Muscle of arm (tissue), 14 donors: ENCODE data around the gene PSMB7. TPM values are rescaled to one million over a fixed set of nuclear protein-coding genes. Genes with fewer than 3 reads are reported as not detected.

Experiments used
- DNase-seq: peaks from one replicate; pipeline ENCODE4 v3.0.0-alpha.2; 2013
- long read RNA-seq, 11 donors: transcript quantifications; one replicate each; lab custom pipeline, GENCODE V29; 2026
- polyA plus RNA-seq, 12 donors: library from polyadenylated mRNA; unstranded; fragments of 120-200 nt; gene quantifications; one replicate each; pipeline ENCODE4 v1.2.1, GENCODE V29; 2013; ENCODE audit not compliant: insufficient read length in 12 of 12

Gene PSMB7
- polyA plus RNA-seq, result 100 to 1,000 TPM in 11 of 12 donors, not detected in 1; 109 to 208 (median 183) TPM
- long read RNA-seq, donor 1, transcript PSMB7-201 (8 exons, 980 nt), result major isoform, 72 of 135 reads
- long read RNA-seq, donor 1, partial matches to known transcripts, result 58 of 135 reads
- long read RNA-seq, donor 1, other reads (novel, unspliced or antisense), result 5 of 135 reads
- long read RNA-seq, donor 2, transcript PSMB7-201 (8 exons, 980 nt), result major isoform, 102 of 165 reads
- long read RNA-seq, donor 2, partial matches to known transcripts, result 53 of 165 reads
- long read RNA-seq, donor 2, other reads (novel, unspliced or antisense), result 10 of 165 reads
- long read RNA-seq, donor 3, transcript PSMB7-201 (8 exons, 980 nt), result major isoform, 45 of 80 reads
- long read RNA-seq, donor 3, partial matches to known transcripts, result 26 of 80 reads
- long read RNA-seq, donor 3, other reads (novel, unspliced or antisense), result 9 of 80 reads
- long read RNA-seq, donor 4, transcript PSMB7-201 (8 exons, 980 nt), result major isoform, 41 of 55 reads
- long read RNA-seq, donor 4, partial matches to known transcripts, result 14 of 55 reads
- long read RNA-seq, donor 4, other reads (novel, unspliced or antisense), result 0 of 55 reads
- long read RNA-seq, donor 5, result 0 reads
- long read RNA-seq, donor 6, transcript PSMB7-201 (8 exons, 980 nt), result major isoform, 55 of 80 reads
- long read RNA-seq, donor 6, partial matches to known transcripts, result 20 of 80 reads
- long read RNA-seq, donor 6, other reads (novel, unspliced or antisense), result 5 of 80 reads
- long read RNA-seq, donor 7, transcript PSMB7-201 (8 exons, 980 nt), result major isoform, 34 of 53 reads
- long read RNA-seq, donor 7, partial matches to known transcripts, result 19 of 53 reads
- long read RNA-seq, donor 7, other reads (novel, unspliced or antisense), result 0 of 53 reads
- long read RNA-seq, donor 8, transcript PSMB7-201 (8 exons, 980 nt), result major isoform, 121 of 221 reads
- long read RNA-seq, donor 8, partial matches to known transcripts, result 82 of 221 reads
- long read RNA-seq, donor 8, other reads (novel, unspliced or antisense), result 18 of 221 reads
- long read RNA-seq, donor 9, transcript PSMB7-201 (8 exons, 980 nt), result major isoform, 46 of 95 reads
- long read RNA-seq, donor 9, partial matches to known transcripts, result 42 of 95 reads
- long read RNA-seq, donor 9, other reads (novel, unspliced or antisense), result 6 of 95 reads
- long read RNA-seq, donor 10, transcript PSMB7-201 (8 exons, 980 nt), result major isoform, 80 of 131 reads
- long read RNA-seq, donor 10, partial matches to known transcripts, result 46 of 131 reads
- long read RNA-seq, donor 10, other reads (novel, unspliced or antisense), result 5 of 131 reads
- long read RNA-seq, donor 11, transcript PSMB7-201 (8 exons, 980 nt), result major isoform, 101 of 190 reads
- long read RNA-seq, donor 11, partial matches to known transcripts, result 76 of 190 reads
- long read RNA-seq, donor 11, other reads (novel, unspliced or antisense), result 13 of 190 reads

DNA sequence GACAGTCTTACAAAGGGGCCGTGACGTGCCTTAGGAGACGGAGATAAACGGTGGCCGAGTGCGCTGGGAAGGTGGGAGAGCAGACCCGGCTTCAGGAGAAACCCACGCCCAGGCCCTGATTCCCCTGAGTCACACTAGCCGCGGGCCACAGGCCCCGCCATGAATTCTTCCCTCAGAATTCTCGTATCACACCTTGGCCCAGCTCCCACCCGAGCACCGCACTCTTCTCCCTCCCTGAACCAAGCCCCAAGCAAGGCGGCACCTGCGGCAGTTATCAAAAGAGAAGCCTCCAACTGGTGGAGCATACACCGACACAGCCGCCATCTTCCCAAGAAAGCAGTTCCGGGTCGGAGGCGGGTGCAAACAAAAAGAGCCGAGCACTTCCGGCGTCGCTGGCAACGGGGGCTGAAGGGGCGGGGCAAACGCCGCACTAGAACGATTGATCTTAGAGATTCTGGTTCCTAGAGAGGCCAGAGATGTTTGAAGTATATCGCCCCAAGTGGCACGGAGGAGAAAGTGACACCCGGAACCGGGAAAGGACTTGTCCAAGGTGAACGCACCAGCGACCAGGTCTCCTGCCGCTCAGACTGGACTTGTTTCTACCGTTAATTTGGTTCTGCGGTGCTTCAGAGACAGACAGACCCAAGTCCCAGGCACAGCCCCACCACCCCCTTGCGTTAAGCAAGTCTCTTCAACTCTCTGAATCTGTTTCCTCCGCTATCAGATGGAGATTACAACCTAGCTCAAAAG lies at the start of gene PSMB7:
Gene PSMB7 (minus strand): TSS at position 341 of the 750 bp plus-strand sequence. CDS start 17 bp downstream, at position 324.
- DNase-seq, result peak; percentile 97

DNA sequence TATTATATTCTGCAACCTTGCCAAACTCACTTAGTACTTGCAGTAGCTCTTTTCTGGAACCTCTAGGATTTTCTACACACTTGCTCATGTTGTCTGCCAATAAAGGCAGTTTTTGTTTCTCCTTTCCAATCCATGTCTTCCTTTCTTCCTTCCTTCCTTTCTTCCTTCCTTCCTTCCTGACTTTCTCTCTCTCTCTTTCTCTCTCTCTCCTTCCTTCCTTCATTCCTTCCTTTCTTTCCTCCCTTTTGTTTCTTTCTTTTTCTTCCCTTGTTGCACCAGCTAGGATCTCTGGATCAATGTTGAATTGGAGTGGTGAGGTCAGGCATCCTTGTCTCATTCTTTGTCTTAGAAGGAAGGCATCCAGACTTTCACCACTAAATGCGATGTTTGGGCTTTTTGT lies 47.5 kb upstream of the PSMB7 start:
- DNase-seq, result no peak

DNA sequence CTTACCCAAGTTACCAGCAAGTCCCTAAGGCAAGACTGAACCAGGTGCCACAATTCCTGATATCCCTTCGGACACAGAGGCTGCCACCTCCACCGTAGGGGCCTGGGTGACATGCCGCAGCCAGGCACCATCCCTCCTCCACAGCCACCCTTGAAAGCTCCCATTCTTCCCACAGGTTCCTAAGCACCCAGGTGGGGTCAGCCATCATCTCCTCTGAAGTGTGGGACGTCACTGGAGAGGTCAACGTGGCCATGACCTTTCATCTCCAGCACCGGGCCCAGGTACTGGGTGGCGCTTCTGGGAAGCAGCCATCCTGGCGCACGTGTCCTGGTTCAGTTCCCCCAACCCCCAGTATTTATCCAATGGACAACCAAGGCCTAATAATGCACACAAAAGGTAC lies 43.2 kb upstream of the PSMB7 start:
- DNase-seq, result no peak

- no peak for DNase-seq
Measured at GRCh38 chr9:124457887-124458431, 42.7 kb upstream of the PSMB7 start.

GRCh38 chr9:124457079-124457886 lies 42.0 kb upstream of the PSMB7 start:
- no peak for DNase-seq

GRCh38 chr9:124456341-124457078 lies 41.3 kb upstream of the PSMB7 start:
- DNase-seq, result no peak

GRCh38 chr9:124455820-124456219 lies 40.6 kb upstream of the PSMB7 start:
- no peak for DNase-seq

DNA sequence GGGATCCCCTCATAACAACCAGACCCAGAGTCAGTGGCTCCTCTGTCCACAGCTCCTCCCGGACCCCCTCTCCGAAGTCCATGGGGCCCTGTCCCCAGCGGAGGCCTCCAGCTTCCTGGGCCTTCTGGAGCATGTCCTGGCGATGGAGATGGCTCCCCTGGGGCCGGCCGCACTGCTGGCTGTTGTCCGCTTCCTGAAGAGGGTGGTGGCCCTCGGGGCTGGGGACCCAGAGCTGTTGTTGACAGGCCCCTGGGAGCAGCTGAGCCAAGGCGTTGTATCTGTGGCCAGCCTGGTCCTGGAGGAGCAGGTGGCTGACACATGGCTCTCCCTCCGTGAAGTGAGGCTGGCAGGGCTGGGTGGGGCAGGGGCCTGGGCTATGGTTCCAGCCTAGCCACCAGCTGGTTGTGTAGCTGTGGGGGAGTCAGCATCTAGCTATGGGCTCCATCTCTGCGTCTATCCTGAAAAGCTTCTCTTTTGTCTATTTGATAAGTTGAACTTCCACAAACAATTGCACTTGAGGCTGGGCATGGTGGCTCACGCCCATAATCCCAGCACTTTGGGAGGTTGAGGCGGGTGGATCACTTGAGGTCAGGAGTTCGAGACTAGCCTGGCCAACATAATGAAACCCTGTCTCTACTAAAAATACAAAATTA lies 39.7 kb upstream of the PSMB7 start:
- DNase-seq, result no peak

DNA sequence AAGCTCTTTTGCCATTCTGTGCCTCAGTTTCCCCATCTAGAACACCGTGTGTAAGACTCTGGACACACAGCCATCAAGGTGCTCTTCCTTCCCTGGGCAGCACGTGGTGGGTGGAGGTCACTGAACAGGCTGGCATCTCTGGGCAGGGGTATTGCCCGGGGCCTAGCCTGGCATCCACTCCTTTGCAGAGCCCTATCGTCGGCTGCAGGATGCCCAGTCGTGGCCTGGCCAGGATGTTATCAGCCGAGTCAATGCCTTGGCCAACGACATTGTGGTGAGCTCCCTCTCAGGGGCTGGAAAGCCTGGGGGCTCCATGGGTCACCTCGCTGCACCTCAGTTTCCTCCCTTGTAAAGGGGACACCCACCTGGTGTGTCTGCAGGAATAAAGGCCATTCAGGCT lies 39.1 kb upstream of the PSMB7 start:
- no peak for DNase-seq

- DNase-seq, result no peak
Measured at GRCh38 chr9:124453586-124454191, 38.4 kb upstream of the PSMB7 start.

DNA sequence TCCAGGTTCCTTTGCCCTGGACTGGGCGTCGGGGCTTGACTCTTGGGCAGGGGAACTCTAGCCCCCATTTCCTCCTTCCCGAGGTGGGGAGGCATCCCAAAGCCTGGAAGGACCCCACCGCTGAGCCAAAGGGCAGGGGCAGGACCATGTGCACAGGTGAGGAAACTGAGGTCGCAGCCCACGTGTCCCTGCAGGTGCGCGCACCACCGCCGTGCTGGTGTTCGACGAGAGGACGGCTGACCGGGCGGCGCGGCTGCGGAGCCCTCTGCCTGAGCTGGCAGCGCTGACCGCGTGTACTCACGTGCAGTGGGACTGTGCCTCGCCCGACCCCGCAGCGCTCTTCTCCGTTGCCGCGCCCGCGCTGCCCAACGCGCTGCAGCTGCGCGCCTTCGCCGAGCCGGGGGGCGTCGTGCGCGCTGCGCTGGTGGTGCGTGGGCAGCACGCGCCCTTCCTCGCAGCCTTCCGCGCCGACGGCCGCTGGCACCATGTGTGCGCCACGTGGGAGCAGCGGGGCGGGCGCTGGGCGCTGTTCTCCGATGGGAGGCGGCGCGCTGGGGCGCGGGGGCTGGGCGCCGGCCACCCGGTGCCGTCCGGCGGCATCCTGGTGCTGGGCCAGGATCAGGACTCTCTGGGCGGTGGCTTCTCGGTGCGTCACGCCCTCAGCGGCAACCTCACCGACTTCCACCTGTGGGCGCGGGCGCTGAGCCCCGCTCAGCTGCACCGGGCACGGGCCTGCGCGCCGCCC lies 37.8 kb upstream of the PSMB7 start:
- no peak for DNase-seq

DNA sequence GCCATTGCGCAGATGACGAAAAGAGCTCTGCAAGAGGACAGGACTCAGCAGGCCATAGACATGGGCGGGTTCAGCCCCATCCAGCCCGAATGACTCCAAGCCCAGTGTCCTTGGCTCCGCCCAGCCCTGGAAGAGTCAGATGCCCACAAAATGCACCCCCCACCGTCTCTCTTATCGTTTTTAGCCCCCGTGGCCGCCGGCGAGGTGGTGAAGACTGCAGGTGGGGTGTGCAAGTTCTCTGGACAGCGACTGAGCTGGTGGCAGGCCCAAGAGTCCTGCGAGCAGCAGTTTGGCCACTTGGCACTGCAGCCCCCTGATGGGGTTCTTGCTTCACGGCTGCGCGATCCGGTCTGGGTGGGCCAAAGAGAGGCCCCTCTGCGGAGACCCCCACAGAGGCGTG lies 37.1 kb upstream of the PSMB7 start:
- DNase-seq, result no peak

GRCh38 chr9:124450931-124451661 lies 35.9 kb upstream of the PSMB7 start:
- no peak for DNase-seq

DNA sequence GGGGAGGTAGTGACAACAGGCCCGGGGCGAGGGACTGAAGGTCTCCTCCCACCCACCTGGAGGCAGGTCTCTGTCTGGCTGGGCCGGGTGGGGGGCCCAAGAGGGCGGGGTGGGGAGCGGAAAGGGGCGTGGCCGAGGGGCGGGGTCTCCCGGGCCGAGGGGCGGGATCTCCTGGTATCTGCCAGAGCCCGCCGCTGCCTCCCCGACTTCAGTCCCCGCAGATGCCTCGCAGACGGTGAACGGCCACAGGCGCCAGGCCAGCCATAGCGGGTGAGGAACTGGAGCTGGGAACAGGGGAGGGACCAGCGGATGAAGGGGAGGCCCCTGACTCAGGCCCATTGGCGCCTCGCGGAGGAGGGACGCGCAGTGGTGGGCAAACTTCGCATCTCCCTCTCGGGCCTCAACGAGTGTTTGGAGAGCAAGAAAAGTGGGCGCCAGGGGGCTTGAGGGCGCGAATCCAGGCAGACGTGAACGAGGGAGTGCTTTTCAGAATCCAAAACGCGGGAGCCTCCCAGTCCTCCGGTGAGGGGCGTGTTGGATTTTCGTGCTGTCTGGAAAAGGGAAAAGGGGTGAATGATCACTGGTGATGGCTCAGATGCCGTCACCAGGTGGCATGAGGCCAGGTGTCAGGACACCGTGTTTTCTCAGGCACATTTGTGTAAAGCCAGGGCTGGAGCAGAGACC lies 35.1 kb upstream of the PSMB7 start, which contains the start of gene ADGRD2:
Gene ADGRD2 (plus strand): TSS at position 211 of the 684 bp plus-strand sequence. CDS start 1,216 bp downstream, outside the sequence.
- DNase-seq, result no peak

DNA sequence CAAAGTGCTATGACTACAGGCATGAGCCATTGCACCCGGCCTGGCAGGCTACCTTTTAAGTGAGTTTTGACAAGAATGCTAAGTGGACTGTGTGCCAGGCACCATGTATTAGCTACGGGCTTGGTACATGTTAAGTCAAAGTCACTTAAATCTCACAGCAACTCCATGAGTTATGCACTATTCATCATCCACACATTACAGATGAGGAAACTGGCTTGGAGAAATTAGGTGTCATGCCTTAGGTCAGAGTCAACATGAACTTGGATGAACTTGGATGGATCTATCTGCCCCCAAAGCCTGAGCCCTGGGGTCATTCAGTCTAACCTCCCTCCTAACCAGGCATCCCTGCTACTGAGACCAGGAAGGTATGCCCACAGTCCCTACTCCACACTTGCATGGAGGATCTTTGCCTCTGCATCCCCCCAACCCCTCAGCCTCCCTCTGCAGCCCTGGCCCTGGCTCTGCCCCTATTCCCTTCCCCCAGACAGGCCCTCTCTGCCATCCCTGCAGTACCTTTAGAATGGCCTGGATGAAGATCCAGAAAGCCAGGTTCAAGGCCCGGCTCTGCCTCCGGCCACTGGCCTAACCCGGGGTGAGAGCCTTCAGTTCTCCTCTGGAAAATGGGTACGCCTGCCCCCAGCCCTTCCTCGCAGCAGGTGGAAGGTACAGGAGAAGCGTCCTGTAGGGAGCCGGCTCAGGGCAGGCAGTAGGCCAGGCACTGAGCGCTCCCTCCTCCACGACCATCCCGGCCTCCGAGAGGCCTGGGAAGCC lies 34.3 kb upstream of the PSMB7 start:
- DNase-seq, result no peak
